Cardiac muscle cell (in vitro differentiated cells and primary cell): ENCODE results near the gene POMGNT1. TPM values are rescaled to one million over a fixed set of nuclear protein-coding genes. Genes with fewer than 3 reads are reported as not detected.

ENCODE experiments used
- DNase-seq, 2 donors: peaks; one replicate each; pipeline versions ENCODE4 v3.0.0 to v3.0.0-alpha.2; 2010 to 2017; ENCODE audit warnings: low read depth in 1 of 2, low spot score in 1 of 2
- H3K27ac ChIP-seq: fragments of 200-600 bp; sonication (generic); 2 replicates; pipeline ENCODE4 v1.5.1; 2016
- H3K27me3 ChIP-seq: fragments of 200-600 bp; sonication (generic); 2 replicates; pipeline ENCODE4 v1.6.0; 2016; ENCODE audit warnings: control low read depth
- H3K36me3 ChIP-seq: fragments of 200-600 bp; sonication (generic); 2 replicates; pipeline ENCODE4 v1.5.1; 2016; ENCODE audit warnings: control low read depth
- H3K4me1 ChIP-seq: fragments of 200-600 bp; sonication (generic); 2 replicates; pipeline ENCODE4 v1.8.1; 2017; ENCODE audit warnings: low read depth, mild to moderate bottlenecking, mixed run types
- H3K4me3 ChIP-seq: fragments of 200-600 bp; sonication (generic); 2 replicates; pipeline ENCODE4 v1.5.1; 2016; ENCODE audit warnings: mild to moderate bottlenecking
- H3K9me3 ChIP-seq: fragments of 200-600 bp; sonication (generic); 2 replicates; pipeline ENCODE4 v1.5.1; 2017; ENCODE audit warnings: low read depth, mild to moderate bottlenecking, control low read depth
- polyA plus RNA-seq: library from polyadenylated mRNA; unstranded; fragments of >200 nt; fragmentation: Nextera tagmentation; extraction: Ambion mirVana; gene quantifications from 2 replicates; pipeline ENCODE4 v1.2.1, GENCODE V29; 2016
- total RNA-seq: library from RNA; depleted of rRNA; stranded (reverse); fragments of >200 nt; gene quantifications from 2 replicates; pipeline ENCODE4 v1.2.3, GENCODE V29; 2016
- TF ChIP-seq, protein P1 (sequence below): IDR thresholded peaks from 2 replicates; pipeline ENCODE4 v1.5.1; 2012; ENCODE audit warnings: low read depth, mild to moderate bottlenecking, low read length

The POMGNT1 gene
- total and polyA plus RNA-seq, 2 experiments from 2014 or later = 125 to 128 TPM

DNA sequence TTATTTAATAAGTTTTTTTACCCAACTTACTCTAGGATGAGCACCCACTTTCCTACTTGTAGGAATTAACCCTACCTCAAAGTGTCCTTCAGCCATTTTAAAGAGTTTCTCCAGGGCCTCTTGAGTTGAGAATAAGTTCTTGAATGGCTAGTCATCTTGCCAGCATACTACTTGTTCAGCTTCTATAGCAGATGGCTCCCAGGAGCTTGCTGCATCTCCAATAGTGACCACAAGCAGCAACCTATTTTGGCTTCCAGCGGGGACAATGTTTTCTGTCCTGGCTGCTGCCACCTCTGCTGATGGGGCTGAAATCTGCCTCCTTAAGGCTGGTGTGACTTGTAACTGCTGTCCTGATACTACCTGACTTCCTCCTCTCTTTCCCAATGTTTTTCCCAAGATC, 45.0 kb downstream of the POMGNT1 start:
- H3K27ac ChIP-seq = no peak overlapping the region
- H3K36me3 ChIP-seq = no peaks in the 10 kb centered on the region
- DNase-seq = no peak
- no peaks in the 10 kb centered on the region for H3K4me1 ChIP-seq
- no peaks in the 10 kb centered on the region for H3K9me3 ChIP-seq
- H3K4me3 ChIP-seq = no peak overlapping the region
- TF ChIP-seq, protein P1, sequence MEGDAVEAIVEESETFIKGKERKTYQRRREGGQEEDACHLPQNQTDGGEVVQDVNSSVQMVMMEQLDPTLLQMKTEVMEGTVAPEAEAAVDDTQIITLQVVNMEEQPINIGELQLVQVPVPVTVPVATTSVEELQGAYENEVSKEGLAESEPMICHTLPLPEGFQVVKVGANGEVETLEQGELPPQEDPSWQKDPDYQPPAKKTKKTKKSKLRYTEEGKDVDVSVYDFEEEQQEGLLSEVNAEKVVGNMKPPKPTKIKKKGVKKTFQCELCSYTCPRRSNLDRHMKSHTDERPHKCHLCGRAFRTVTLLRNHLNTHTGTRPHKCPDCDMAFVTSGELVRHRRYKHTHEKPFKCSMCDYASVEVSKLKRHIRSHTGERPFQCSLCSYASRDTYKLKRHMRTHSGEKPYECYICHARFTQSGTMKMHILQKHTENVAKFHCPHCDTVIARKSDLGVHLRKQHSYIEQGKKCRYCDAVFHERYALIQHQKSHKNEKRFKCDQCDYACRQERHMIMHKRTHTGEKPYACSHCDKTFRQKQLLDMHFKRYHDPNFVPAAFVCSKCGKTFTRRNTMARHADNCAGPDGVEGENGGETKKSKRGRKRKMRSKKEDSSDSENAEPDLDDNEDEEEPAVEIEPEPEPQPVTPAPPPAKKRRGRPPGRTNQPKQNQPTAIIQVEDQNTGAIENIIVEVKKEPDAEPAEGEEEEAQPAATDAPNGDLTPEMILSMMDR = no peak
- H3K27me3 ChIP-seq = no peaks in the 10 kb centered on the region

DNA sequence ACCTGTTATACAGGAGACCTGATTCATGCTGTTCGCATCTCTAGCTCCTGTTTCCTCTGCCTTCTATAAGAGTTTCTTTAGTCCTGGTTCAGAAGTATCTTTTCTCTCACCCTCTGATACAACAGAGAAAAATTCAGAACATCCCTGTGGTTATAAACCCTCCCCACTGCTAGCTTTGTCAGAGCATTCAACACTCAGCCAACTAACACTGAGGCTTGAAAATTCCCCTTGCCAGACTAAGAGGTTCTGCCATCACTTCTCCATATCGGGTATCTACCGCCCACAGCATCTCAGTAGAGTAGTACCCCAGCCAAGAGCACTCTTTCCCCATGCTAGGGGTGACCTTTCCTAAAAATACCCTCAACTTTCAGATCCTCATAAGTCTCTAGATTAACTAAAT, 46.2 kb downstream of the POMGNT1 start:
- no peaks in the 10 kb centered on the region for H3K4me1 ChIP-seq
- H3K36me3 ChIP-seq = no peaks in the 10 kb centered on the region
- H3K27me3 ChIP-seq = no peaks in the 10 kb centered on the region
- H3K4me3 ChIP-seq = no peak overlapping the region
- no peak overlapping the region for H3K27ac ChIP-seq
- no peaks in the 10 kb centered on the region for H3K9me3 ChIP-seq
- TF ChIP-seq, protein P1 = no peak
- DNase-seq = peak in 1 of 2 donors; percentile 45

DNA sequence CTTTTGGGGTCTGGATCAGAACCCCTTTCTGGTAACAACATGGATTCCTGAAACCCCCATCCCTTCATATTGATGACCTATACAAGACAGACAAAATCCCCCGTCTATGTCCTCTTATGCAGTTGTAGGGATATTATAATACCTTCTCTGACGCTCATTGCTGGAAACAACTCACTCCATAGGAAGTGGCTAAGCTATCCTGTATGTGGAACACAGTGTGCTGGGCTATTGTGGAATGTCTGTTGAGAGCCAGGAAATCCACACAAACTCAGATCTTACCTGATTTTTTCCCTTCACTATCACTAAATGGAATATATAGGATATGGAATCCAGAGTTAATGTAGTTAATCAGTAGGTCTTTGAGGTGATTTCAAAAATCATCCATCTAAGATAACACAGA, 48.1 kb downstream of the POMGNT1 start:
- no peak overlapping the region for H3K4me3 ChIP-seq
- H3K27ac ChIP-seq = no peak overlapping the region
- no peaks in the 10 kb centered on the region for H3K27me3 ChIP-seq
- H3K4me1 ChIP-seq = no peaks in the 10 kb centered on the region
- no peak for DNase-seq
- no peaks in the 10 kb centered on the region for H3K9me3 ChIP-seq
- TF ChIP-seq, protein P1 = no peak
- no peaks in the 10 kb centered on the region for H3K36me3 ChIP-seq

DNA sequence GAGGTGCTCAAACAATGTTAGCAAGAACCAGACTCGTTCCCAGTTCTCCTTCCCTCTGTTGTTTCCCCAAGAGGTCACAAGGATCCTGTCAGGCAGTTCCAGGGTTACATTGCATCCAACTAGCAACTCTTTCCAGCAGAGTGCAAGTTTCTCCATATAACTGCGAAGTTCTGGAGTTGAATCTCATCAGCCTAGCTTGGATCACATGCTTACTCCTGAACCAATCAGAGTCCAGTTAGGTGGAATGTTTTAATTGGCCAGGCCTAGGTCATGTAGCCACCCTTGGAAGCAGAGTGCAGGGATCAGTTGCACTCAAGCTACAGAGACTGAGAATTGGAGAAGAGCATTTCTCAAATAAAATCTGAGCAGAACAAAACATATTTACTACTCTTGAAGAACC, 49.9 kb downstream of the POMGNT1 start:
- Histone ChIP-seq H3K36me3 (no peaks in the 10 kb centered on the region), H3K4me3 (no peak overlapping the region), H3K4me1 (no peaks in the 10 kb centered on the region), H3K27me3 (no peaks in the 10 kb centered on the region), H3K27ac (no peak overlapping the region), H3K9me3 (no peaks in the 10 kb centered on the region)
- TF ChIP-seq, protein P1 = no peak
- DNase-seq = no peak

Other genes with a start within 250 kb of the POMGNT1 start
- 6.4 and 9.0 TPM in 2 replicates for gene PIK3R3, start 65.8 kb downstream of the POMGNT1 start, total RNA-seq
- 6.2 and 11.5 TPM in 2 replicates for gene PIK3R3, start 65.8 kb downstream of the POMGNT1 start, polyA plus RNA-seq
- gene TSPAN1, start 23.3 kb downstream of the POMGNT1 start, total RNA-seq = not detected in 2 replicates
- not detected in 2 replicates for gene TSPAN1, start 23.3 kb downstream of the POMGNT1 start, polyA plus RNA-seq
- gene P3R3URF, start 21.9 kb downstream of the POMGNT1 start, total RNA-seq = not detected in 2 replicates
- gene P3R3URF, start 21.9 kb downstream of the POMGNT1 start, polyA plus RNA-seq = not detected in 2 replicates
- 11.7 and 19.5 TPM in 2 replicates for gene LURAP1, start 4.9 kb upstream of the POMGNT1 start, total RNA-seq
- 6.0 and 7.2 TPM in 2 replicates for gene LURAP1, start 4.9 kb upstream of the POMGNT1 start, polyA plus RNA-seq
- 2.5 and 3.3 TPM in 2 replicates for gene RAD54L, start 49.3 kb upstream of the POMGNT1 start, total RNA-seq
- gene RAD54L, start 49.3 kb upstream of the POMGNT1 start, polyA plus RNA-seq = 5.9 and 13.6 TPM in 2 replicates
- 118 and 151 TPM in 2 replicates for gene LRRC41, start 105.2 kb upstream of the POMGNT1 start, total RNA-seq
- gene LRRC41, start 105.2 kb upstream of the POMGNT1 start, polyA plus RNA-seq = 130 and 169 TPM in 2 replicates
- gene UQCRH, start 105.3 kb upstream of the POMGNT1 start, total RNA-seq = 597 and 948 TPM in 2 replicates
- gene UQCRH, start 105.3 kb upstream of the POMGNT1 start, polyA plus RNA-seq = 517 and 698 TPM in 2 replicates
- 9.5 and 10.8 TPM in 2 replicates for gene NSUN4, start 142.4 kb upstream of the POMGNT1 start, total RNA-seq
- 15.1 and 16.1 TPM in 2 replicates for gene NSUN4, start 142.4 kb upstream of the POMGNT1 start, polyA plus RNA-seq
- gene FAAH, start 195.9 kb upstream of the POMGNT1 start, total RNA-seq = 12.4 and 21.0 TPM in 2 replicates
- 18.7 and 20.2 TPM in 2 replicates for gene FAAH, start 195.9 kb upstream of the POMGNT1 start, polyA plus RNA-seq